MM.1S (cell line): ENCODE measurements around the gene DNPH1.

ENCODE experiments used
- DNase-seq: peaks from one replicate; pipeline ENCODE4 v3.0.0-alpha.2; 2015
- H2AFZ ChIP-seq: fragments of 300-600 bp; sonication (generic); 2 replicates; pipeline ENCODE4 v1.6.0; 2016; ENCODE audit warnings: antibody characterized with exemption, low read length
- H3F3A ChIP-seq: fragments of 300-600 bp; sonication (generic); 2 replicates; pipeline ENCODE4 v1.6.1; 2016; ENCODE audit warnings: mild to moderate bottlenecking, antibody characterized with exemption, low read length, moderate library complexity, mixed read lengths; ENCODE audit not compliant: insufficient read depth
- H3K27ac ChIP-seq: fragments of 300-600 bp; sonication (generic); 2 replicates; pipeline ENCODE4 v1.5.1; 2016; ENCODE audit warnings: mild to moderate bottlenecking, low read length
- H3K27me3 ChIP-seq: fragments of 300-600 bp; sonication (generic); replicated peaks from 2 replicates; pipeline ENCODE4 v1.6.0; 2016; ENCODE audit warnings: low read length; ENCODE audit not compliant: insufficient read depth
- H3K36me3 ChIP-seq: fragments of 300-600 bp; sonication (generic); replicated peaks from 2 replicates; pipeline ENCODE4 v1.6.1; 2016; ENCODE audit warnings: mild to moderate bottlenecking, low read length, mixed read lengths; ENCODE audit not compliant: insufficient read depth
- H3K4me1 ChIP-seq: fragments of 300-600 bp; sonication (generic); 2 replicates; pipeline ENCODE4 v1.6.1; 2016; ENCODE audit warnings: low read length, mixed read lengths
- H3K4me2 ChIP-seq: fragments of 300-600 bp; sonication (generic); 2 replicates; pipeline ENCODE4 v1.6.0; 2016; ENCODE audit warnings: low read depth, low read length
- H3K4me3 ChIP-seq: fragments of 300-600 bp; sonication (generic); 2 replicates; pipeline ENCODE4 v1.5.1; 2016; ENCODE audit warnings: low read length, mixed read lengths
- H3K79me2 ChIP-seq: fragments of 300-600 bp; sonication (generic); 2 replicates; pipeline ENCODE4 v1.6.1; 2016; ENCODE audit warnings: mixed run types, low read length, mixed read lengths
- H3K9ac ChIP-seq: fragments of 300-600 bp; sonication (generic); 2 replicates; pipeline ENCODE4 v1.6.1; 2016; ENCODE audit warnings: low read length, mixed read lengths
- H3K9me2 ChIP-seq: fragments of 300-600 bp; sonication (generic); replicated peaks from 2 replicates; pipeline ENCODE4 v1.6.1; 2016; ENCODE audit warnings: mild to moderate bottlenecking, low read length, mixed read lengths; ENCODE audit not compliant: insufficient read depth
- H3K9me3 ChIP-seq: fragments of 300-600 bp; sonication (generic); replicated peaks from 2 replicates; pipeline ENCODE4 v1.6.1; 2016; ENCODE audit warnings: mild to moderate bottlenecking, low read length, mixed read lengths; ENCODE audit not compliant: insufficient read depth
- H4K20me1 ChIP-seq: fragments of 300-600 bp; sonication (generic); 2 replicates; pipeline ENCODE4 v1.6.1; 2016; ENCODE audit warnings: mild to moderate bottlenecking, low read length, moderate library complexity, mixed read lengths; ENCODE audit not compliant: insufficient read depth
- EZH2 ChIP-seq: fragments of 300-600 bp; sonication (generic); optimal IDR thresholded peaks from 2 replicates; pipeline ENCODE3; 2017; ENCODE audit warnings: low read depth, mild to moderate bottlenecking, antibody characterized with exemption, low read length, mixed read lengths
- EZH2phosphoT487 ChIP-seq: fragments of 300-600 bp; sonication (generic); IDR thresholded peaks from 2 replicates; pipeline ENCODE4 v1.6.1; 2018; ENCODE audit warnings: antibody characterized with exemption, low read length
- TF ChIP-seq, protein P1 (sequence below): fragments of 300-600 bp; sonication (generic); IDR thresholded peaks from 2 replicates; pipeline ENCODE4 v1.5.1; 2016; ENCODE audit warnings: antibody characterized with exemption, low read length, mixed read lengths

DNPH1 gene

GRCh38 chr6:43271944-43272343 lies 42.7 kb upstream of the DNPH1 start:
- H3K9ac ChIP-seq: no peak overlapping the region
- no peaks in the 10 kb centered on the region for H3K4me1 ChIP-seq
- no peaks in the 10 kb centered on the region for H3K36me3 ChIP-seq
- no peaks in the 10 kb centered on the region for H3K9me2 ChIP-seq
- no peak overlapping the region for H3K27ac ChIP-seq
- no peaks in the 10 kb centered on the region for H3K79me2 ChIP-seq
- H3F3A ChIP-seq: no peaks in the 10 kb centered on the region
- H3K4me2 ChIP-seq: no peak overlapping the region
- no peak overlapping the region for H3K4me3 ChIP-seq
- peaks cover 30% of the 10 kb centered on the region for H3K27me3 ChIP-seq
- H3K9me3 ChIP-seq: no peaks in the 10 kb centered on the region
- H4K20me1 ChIP-seq: no peaks in the 10 kb centered on the region
- TF ChIP-seq EZH2 (no peak), EZH2phosphoT487 (no peak)
- TF ChIP-seq, protein P1, sequence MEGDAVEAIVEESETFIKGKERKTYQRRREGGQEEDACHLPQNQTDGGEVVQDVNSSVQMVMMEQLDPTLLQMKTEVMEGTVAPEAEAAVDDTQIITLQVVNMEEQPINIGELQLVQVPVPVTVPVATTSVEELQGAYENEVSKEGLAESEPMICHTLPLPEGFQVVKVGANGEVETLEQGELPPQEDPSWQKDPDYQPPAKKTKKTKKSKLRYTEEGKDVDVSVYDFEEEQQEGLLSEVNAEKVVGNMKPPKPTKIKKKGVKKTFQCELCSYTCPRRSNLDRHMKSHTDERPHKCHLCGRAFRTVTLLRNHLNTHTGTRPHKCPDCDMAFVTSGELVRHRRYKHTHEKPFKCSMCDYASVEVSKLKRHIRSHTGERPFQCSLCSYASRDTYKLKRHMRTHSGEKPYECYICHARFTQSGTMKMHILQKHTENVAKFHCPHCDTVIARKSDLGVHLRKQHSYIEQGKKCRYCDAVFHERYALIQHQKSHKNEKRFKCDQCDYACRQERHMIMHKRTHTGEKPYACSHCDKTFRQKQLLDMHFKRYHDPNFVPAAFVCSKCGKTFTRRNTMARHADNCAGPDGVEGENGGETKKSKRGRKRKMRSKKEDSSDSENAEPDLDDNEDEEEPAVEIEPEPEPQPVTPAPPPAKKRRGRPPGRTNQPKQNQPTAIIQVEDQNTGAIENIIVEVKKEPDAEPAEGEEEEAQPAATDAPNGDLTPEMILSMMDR: no peak
- H2AFZ ChIP-seq: no peak overlapping the region
- DNase-seq: no peak

- TF ChIP-seq, protein P1: no peak
- TF ChIP-seq EZH2 (no peak), EZH2phosphoT487 (no peak)
- H3K36me3 ChIP-seq: no peaks in the 10 kb centered on the region
- no peaks in the 10 kb centered on the region for H3K79me2 ChIP-seq
- H3K4me1 ChIP-seq: no peaks in the 10 kb centered on the region
- H3F3A ChIP-seq: no peaks in the 10 kb centered on the region
- no peak overlapping the region for H3K4me2 ChIP-seq
- no peaks in the 10 kb centered on the region for H3K9me3 ChIP-seq
- no peak for DNase-seq
- no peak overlapping the region for H3K4me3 ChIP-seq
- no peak overlapping the region for H3K9ac ChIP-seq
- no peaks in the 10 kb centered on the region for H3K9me2 ChIP-seq
- peaks cover 26% of the 10 kb centered on the region for H3K27me3 ChIP-seq
- no peak overlapping the region for H3K27ac ChIP-seq
- no peaks in the 10 kb centered on the region for H4K20me1 ChIP-seq
- H2AFZ ChIP-seq: no peak overlapping the region
These were observed 42.0 kb upstream of the DNPH1 start for GRCh38 chr6:43271103-43271815.

- Histone ChIP-seq H3K36me3 (no peaks in the 10 kb centered on the region), H2AFZ (peak overlapping the region; percentile 26), H3K79me2 (no peaks in the 10 kb centered on the region), H3K4me3 (peak overlapping the region; percentile 41), H3K27ac (no peak overlapping the region), H3K27me3 (peaks cover 15% of the 10 kb centered on the region; the same call in 1 of the 2 replicates), H3K4me1 (no peaks in the 10 kb centered on the region), H3K4me2 (peak overlapping the region; percentile 54), H3F3A (no peaks in the 10 kb centered on the region), H4K20me1 (no peaks in the 10 kb centered on the region), H3K9me3 (no peaks in the 10 kb centered on the region), H3K9ac (no peak overlapping the region), H3K9me2 (no peaks in the 10 kb centered on the region)
- no peak for DNase-seq
- TF ChIP-seq EZH2phosphoT487 (no peak), EZH2 (no peak)
- TF ChIP-seq, protein P1: no peak
These were observed 40.2 kb upstream of the DNPH1 start for GRCh38 chr6:43269273-43270007.
